ENCODE data around the gene RIPK1.
"Not testable (repeated sequence)": the region's sequence is repeated elsewhere in the genome, so short reads cannot be mapped to it uniquely, and the experiment has no call there.

- TF ChIP-seq CTCF (conservative IDR thresholded peaks at IDR 0.05; ENCODE audit: low read length); EZH2phosphoT487 (IDR thresholded peaks at IDR 0.05; ENCODE audit: borderline replicate concordance): not testable (repeated sequence)
These were observed 47.2 kb upstream of the RIPK1 start for GRCh38 chr6:3020976-3021598.
